Vagina (tissue), 2 donors: Measurements from ENCODE around the gene PTPRD. TPM values are rescaled to one million over a fixed set of nuclear protein-coding genes. Genes with fewer than 3 reads are reported as not detected.

ENCODE experiments used
- DNase-seq, 2 donors: peaks; one replicate each; pipeline ENCODE4 v3.0.0-alpha.2; 2017; ENCODE audit errors: extremely low spot score in 2 of 2
- H3K27ac ChIP-seq: fragments of 200-600 bp; sonication (generic); one replicate; pipeline ENCODE4 v1.5.1; 2019
- H3K27me3 ChIP-seq: fragments of 200-600 bp; sonication (generic); one replicate; pipeline ENCODE4 v1.5.1; 2019
- H3K36me3 ChIP-seq, 2 donors: fragments of 200-600 bp; sonication (generic); one replicate each; pipeline ENCODE4 v1.5.1; 2017 to 2019
- H3K4me1 ChIP-seq: fragments of 200-600 bp; sonication (generic); one replicate; pipeline ENCODE4 v1.5.1; 2019
- H3K4me3 ChIP-seq, 2 donors: fragments of 200-600 bp; sonication (generic); 1 replicate in 1 of 2; 2 replicates in 1 of 2; pipeline ENCODE4 v1.5.1; 2016 to 2019
- H3K9me3 ChIP-seq: fragments of 200-600 bp; sonication (generic); one replicate; pipeline ENCODE4 v1.5.1; 2019
- CTCF ChIP-seq, 3 experiments: fragments of 450-650 bp in 2 of 3; fragments of 200-600 bp in 1 of 3; sonication (generic) in 1 of 3; IDR thresholded peaks; one replicate each; pipeline ENCODE4 v1.5.1; 2017 to 2019; ENCODE audit warnings: antibody characterized with exemption in 3 of 3, mild to moderate bottlenecking in 2 of 3, moderate library complexity in 2 of 3
- POLR2A ChIP-seq, 2 donors: fragments of 450-650 bp; IDR thresholded peaks; one replicate each; pipeline ENCODE4 v1.6.1; 2017; ENCODE audit warnings: antibody characterized with exemption in 2 of 2, mild to moderate bottlenecking in 2 of 2, moderate library complexity in 2 of 2
- POLR2AphosphoS5 ChIP-seq, 2 donors: sonication (generic); formaldehyde crosslinking; IDR thresholded peaks; one replicate each; pipeline ENCODE4 v1.9.0; 2017; ENCODE audit warnings: antibody characterized with exemption in 2 of 2, mild to moderate bottlenecking in 2 of 2, low read depth in 1 of 2; ENCODE audit not compliant: insufficient read depth in 1 of 2
- intact Hi-C: fragments of 100-400 bp; cut with DNase I; formaldehyde crosslinking; loops from one replicate; pipeline ENCODE4 v1.15.1; 2023
- total RNA-seq: library from RNA; depleted of rRNA; stranded (reverse); fragments of >200 nt; gene quantifications from one replicate; pipeline ENCODE4 v1.2.3, GENCODE V29; 2016

The PTPRD gene
- total RNA-seq, 1 donor from 2014 or later: 10.3 TPM

- TF ChIP-seq POLR2AphosphoS5 (IDR thresholded peaks at IDR 0.05; ENCODE audit: insufficient read depth in 1 of 2, low read depth in 1 of 2) (no peak), POLR2A (IDR thresholded peaks at IDR 0.05) (no peak), CTCF (IDR thresholded peaks at IDR 0.05) (no peak)
- intact Hi-C loops: no loop called here
- no peaks in the 10 kb centered on the region for H3K36me3 ChIP-seq
Observed at GRCh38 chr9:8508671-8509290, 2104.0 kb downstream of the PTPRD start.

GRCh38 chr9:8494571-8494970, 2118.2 kb downstream of the PTPRD start:
- Histone ChIP-seq H3K4me3 (no peak overlapping the region), H3K9me3 (no peaks in the 10 kb centered on the region), H3K27ac (no peak overlapping the region), H3K4me1 (no peaks in the 10 kb centered on the region), H3K36me3 (no peaks in the 10 kb centered on the region), H3K27me3 (no peaks in the 10 kb centered on the region)
- DNase-seq: no peak
- TF ChIP-seq POLR2A (IDR thresholded peaks at IDR 0.05) (no peak), POLR2AphosphoS5 (IDR thresholded peaks at IDR 0.05; ENCODE audit: insufficient read depth in 1 of 2, low read depth in 1 of 2) (no peak), CTCF (IDR thresholded peaks at IDR 0.05) (no peak)
- intact Hi-C loops: no loop called here

More at GRCh38 chr9:8508671-8509290, 2104.0 kb downstream of the PTPRD start:
- DNase-seq: no peak
- no peak overlapping the region for H3K4me3 ChIP-seq
- no peak overlapping the region for H3K27ac ChIP-seq
- no peaks in the 10 kb centered on the region for H3K9me3 ChIP-seq
- H3K4me1 ChIP-seq: no peaks in the 10 kb centered on the region
- H3K27me3 ChIP-seq: no peaks in the 10 kb centered on the region

DNA sequence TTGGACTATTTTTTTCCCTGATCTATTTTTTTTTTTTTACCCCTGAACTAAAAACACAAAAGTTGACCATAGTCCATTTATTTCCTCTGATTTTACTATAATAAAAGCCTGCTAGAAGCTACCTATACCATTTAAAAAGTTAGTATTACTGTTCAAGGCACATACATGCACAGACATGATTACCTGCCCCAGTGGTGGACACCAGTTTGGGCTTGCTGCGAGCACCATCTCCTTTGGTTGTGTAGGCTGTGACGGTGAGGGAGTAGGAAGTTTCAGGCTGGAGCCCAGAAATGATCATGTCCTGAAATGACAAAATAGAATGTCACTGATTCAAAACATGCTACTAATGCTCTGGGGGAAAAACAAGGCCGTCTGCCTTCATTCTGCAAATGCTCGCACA, 2120.1 kb downstream of the PTPRD start:
- no peaks in the 10 kb centered on the region for H3K36me3 ChIP-seq
- DNase-seq: no peak
- TF ChIP-seq CTCF (IDR thresholded peaks at IDR 0.05) (no peak), POLR2A (IDR thresholded peaks at IDR 0.05) (no peak), POLR2AphosphoS5 (IDR thresholded peaks at IDR 0.05; ENCODE audit: insufficient read depth in 1 of 2, low read depth in 1 of 2) (no peak)
- H3K27ac ChIP-seq: no peak overlapping the region
- no peaks in the 10 kb centered on the region for H3K9me3 ChIP-seq
- H3K4me3 ChIP-seq: no peak overlapping the region
- H3K27me3 ChIP-seq: no peaks in the 10 kb centered on the region
- no peaks in the 10 kb centered on the region for H3K4me1 ChIP-seq
- intact Hi-C loops: no loop called here

GRCh38 chr9:8492024-8492423, 2120.8 kb downstream of the PTPRD start:
- Histone ChIP-seq H3K36me3 (no peaks in the 10 kb centered on the region), H3K4me3 (no peak overlapping the region)
- TF ChIP-seq POLR2A (IDR thresholded peaks at IDR 0.05): no peak
- TF ChIP-seq CTCF (IDR thresholded peaks at IDR 0.05): no peak
- TF ChIP-seq POLR2AphosphoS5 (IDR thresholded peaks at IDR 0.05; ENCODE audit: insufficient read depth in 1 of 2, low read depth in 1 of 2): no peak

GRCh38 chr9:8491563-8491962, 2121.2 kb downstream of the PTPRD start:
- Histone ChIP-seq H3K4me1 (no peaks in the 10 kb centered on the region), H3K27ac (no peak overlapping the region), H3K27me3 (no peaks in the 10 kb centered on the region), H3K9me3 (no peaks in the 10 kb centered on the region), H3K36me3 (no peaks in the 10 kb centered on the region), H3K4me3 (no peak overlapping the region)
- no peak for DNase-seq
- TF ChIP-seq POLR2AphosphoS5 (IDR thresholded peaks at IDR 0.05; ENCODE audit: insufficient read depth in 1 of 2, low read depth in 1 of 2) (no peak), POLR2A (IDR thresholded peaks at IDR 0.05) (no peak), CTCF (IDR thresholded peaks at IDR 0.05) (no peak)
- intact Hi-C loops: no loop called here

More at GRCh38 chr9:8492024-8492423, 2120.8 kb downstream of the PTPRD start:
- Histone ChIP-seq H3K9me3 (no peaks in the 10 kb centered on the region), H3K27ac (no peak overlapping the region), H3K27me3 (no peaks in the 10 kb centered on the region), H3K4me1 (no peaks in the 10 kb centered on the region)
- no peak for DNase-seq
- intact Hi-C loops: no loop called here
